WTC11 (cell line): ENCODE measurements around the gene CXCL3.
"Not testable (repeated sequence)": the region's sequence is repeated elsewhere in the genome, so short reads cannot be mapped to it uniquely, and the experiment has no call there.

Source experiments
- CTCF ChIP-seq: fragments of 200-600 bp; IDR thresholded peaks from 2 replicates; pipeline ENCODE4 v1.8.0; 2022; ENCODE audit warnings: antibody characterized with exemption
- ESRRA ChIP-seq: sonication (generic); formaldehyde crosslinking; IDR thresholded peaks from 2 replicates; pipeline ENCODE4 v1.8.1; 2022; ENCODE audit warnings: mild to moderate bottlenecking, missing genetic modification reagents, borderline replicate concordance
- NR3C1 ChIP-seq: sonication (generic); formaldehyde crosslinking; conservative IDR thresholded peaks from 2 replicates; pipeline ENCODE4 v1.8.1; 2023; ENCODE audit warnings: low read depth, mild to moderate bottlenecking, missing genetic modification reagents
- ZNF121 ChIP-seq: sonication (generic); formaldehyde crosslinking; IDR thresholded peaks from 2 replicates; pipeline ENCODE4 v1.8.0; 2023; ENCODE audit warnings: missing genetic modification reagents

DNA sequence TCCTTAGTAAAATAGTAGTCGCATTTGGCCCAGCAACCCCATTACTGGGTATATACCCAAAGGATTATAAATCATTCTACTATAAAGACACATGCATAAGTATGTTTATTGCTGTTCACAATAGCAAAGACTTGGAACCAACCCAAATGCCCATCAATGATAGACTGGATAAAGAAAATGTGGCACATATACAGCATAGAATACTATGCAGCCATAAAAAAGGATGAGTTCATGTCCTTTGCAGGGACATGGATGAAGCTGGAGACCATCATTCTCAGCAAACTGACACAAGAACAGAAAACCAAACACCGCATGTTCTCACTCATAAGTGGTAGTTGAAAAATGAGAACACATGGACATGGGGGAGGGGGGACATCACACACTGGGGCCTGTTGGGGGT, 41.9 kb upstream of the CXCL3 start:
- TF ChIP-seq ESRRA (CRISPR knock-in tag); CTCF; ZNF121 (CRISPR knock-in tag); NR3C1: not testable (repeated sequence)
